ENCODE measurements around the gene NUP88.

Gene NUP88

DNA sequence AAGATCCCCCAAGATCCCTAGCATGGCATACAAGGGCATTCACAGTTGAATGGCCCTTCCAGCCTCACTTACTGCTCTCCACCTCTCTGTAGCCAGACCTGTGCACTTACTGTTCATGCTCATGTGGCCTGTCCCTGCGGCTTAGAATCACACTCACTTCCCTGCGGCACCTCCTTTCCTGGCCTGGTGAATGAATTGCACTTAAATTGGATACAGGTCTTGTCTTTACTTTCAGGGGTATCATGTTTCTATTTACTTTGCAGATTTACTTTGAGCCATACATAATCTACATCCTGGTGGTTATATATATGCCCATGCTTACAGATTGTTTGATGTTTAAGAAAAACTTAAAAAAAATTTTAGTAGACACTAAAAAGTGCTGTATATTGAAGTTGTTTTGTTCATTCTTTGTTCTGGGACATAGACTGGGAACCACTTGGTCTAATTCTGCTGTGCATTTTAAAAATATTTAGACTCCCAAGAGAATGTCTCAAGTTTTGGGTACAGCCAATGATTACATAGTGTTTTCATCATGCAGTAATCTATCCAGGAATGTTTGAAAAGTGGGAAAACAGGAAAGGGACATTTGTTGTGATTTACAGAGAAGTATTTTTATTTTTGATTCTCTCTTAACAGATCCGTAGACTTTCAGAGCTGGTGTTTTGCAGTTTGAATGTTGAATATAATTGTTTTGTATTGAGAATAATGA lies 63.9 kb downstream of the NUP88 start:
- DNase-seq (ENCODE audit: low read depth in 2 of 2): no peak

DNA sequence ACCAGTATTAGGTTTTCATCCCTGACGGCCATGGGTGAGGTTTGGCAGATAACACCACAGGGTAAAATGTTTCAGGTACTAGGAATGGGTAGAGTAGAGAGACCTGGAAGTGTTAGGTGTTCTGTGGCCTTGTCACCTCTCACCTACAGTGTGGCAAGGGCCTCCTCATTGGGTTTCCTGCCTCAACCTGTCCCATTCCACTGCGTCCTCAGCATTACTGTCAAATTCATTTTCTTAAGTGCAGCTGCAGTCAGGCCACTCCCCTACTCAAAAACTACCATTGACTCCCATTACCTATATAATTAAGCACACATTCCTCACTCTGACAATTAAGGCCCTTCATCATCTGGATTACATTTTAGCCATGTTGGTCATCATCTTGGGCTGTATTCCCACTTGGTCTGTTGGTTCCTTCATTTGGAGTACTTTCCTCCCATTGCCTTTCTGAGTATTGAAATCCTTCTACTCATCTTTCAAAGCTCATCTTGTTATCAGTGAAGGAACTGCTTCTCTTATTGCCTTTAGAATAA lies 64.5 kb downstream of the NUP88 start:
- no peak for DNase-seq (ENCODE audit: low read depth in 2 of 2)

DNA sequence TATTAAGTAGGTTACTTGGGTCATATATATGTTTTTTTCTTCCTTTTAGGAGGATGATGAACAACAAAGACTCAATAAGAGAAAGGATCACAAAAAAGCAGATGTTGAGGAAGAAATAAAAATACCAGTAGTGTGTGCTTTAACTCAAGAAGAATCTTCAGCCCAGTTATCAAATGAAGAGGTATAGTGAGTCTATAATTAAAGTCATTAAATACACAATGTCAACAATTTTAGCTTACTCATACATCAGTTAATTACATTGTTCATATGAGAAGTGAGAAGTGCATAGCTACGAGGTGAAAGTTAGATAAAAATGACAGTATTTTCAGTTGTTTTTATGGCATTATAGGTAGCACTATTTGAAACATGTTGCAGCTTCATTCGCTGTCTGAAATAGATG lies 65.2 kb downstream of the NUP88 start:
- no peak for DNase-seq (ENCODE audit: low read depth in 2 of 2)

DNA sequence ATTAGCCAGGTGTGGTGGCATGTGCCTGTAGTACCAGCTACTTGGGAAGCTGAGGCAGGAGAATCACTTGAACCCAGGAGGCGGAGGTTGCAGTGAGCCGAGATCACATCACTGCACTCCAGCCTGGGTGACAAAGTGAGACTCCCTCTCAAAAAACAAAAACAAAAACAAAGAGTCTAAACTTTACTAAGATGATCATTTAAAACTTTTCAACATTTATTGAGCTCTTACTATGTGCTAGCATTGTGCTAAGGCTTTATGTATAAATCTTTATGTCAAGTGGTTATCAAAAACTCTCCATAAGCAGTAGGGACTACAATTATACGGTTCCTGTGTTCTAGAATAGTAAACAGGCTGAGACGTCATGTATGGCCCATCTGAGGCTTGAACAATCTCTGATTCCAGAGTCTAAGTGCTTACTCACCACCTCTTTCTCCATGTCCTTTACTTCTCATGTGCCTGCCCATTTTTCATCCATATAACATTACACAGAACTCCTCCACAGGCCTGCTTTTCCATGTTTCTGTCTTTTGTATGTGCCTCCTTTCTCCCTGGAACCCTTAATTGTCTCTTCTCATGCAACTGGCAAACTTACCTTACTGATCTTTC lies 66.7 kb downstream of the NUP88 start:
- DNase-seq (ENCODE audit: low read depth in 2 of 2): no peak

DNA sequence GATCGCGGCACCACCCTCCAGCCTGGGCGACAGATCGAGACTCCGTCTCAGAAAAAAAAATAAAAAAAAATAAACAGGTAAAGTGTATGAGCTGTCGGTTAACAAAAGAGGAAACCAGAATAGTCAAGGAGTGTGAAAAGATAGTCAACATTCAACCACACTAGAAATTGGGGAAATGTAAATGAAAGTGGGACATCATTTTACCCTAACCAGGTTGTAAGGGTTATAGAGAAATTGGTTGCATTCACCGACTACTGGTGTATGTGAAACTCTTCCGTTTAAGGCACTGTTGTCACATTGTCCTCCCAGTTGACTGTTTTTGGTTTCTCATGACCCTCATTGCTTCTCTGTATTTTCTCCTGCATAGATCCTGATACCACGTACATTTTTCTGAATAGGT lies 74.5 kb downstream of the NUP88 start:
- no peak for DNase-seq (ENCODE audit: low read depth in 2 of 2)
